ENCODE results near the gene SPI1. TPM values are rescaled to one million over a fixed set of nuclear protein-coding genes. Genes with fewer than 3 reads are reported as not detected.

SPI1 gene
- total RNA-seq, 2 donors from 2014 or later, result 0.35 to 0.55 TPM

DNA sequence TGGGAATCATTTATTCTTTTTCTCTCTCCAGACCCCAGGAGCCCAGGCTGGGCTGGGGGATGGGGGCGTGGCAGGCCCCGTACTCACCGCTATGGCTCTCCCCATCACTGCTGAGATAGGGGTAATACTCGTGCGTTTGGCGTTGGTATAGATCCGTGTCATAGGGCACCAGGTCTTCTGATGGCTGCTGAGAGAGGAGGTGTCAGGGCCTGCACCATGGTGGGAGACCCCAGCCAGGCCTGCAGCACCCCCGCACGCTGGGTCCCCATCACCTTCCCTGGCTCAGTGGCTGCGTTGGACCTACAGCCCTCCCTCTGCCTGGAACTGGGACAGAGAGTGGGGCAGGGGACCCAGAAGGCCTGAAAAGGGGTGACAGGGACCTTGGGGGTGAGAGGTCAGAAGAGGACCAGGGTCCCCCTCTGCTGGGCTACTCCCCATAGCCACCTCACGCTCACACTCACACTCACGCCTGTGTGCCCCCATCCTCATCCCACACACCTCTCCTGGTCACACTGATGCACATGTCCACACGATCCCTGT lies 2.7 kb downstream of the SPI1 start:
- peaks cover 12% of the 10 kb centered on the region for H3K4me1 Mint-ChIP-seq (ENCODE audit: low read depth)
- ATAC-seq (replicated peaks in 1 of 2) (no peak), DNase-seq (no peak)
- no peaks in the 10 kb centered on the region for H3K36me3 Mint-ChIP-seq (ENCODE audit: insufficient read depth in 2 of 2)
- H3K9me3 Mint-ChIP-seq, result no peaks in the 10 kb centered on the region
- H3K4me3 Mint-ChIP-seq, result no peak overlapping the region
- no peak overlapping the region for H3K27ac Mint-ChIP-seq
- H3K27me3 Mint-ChIP-seq (ENCODE audit: low read depth), result no peaks in the 10 kb centered on the region

DNA sequence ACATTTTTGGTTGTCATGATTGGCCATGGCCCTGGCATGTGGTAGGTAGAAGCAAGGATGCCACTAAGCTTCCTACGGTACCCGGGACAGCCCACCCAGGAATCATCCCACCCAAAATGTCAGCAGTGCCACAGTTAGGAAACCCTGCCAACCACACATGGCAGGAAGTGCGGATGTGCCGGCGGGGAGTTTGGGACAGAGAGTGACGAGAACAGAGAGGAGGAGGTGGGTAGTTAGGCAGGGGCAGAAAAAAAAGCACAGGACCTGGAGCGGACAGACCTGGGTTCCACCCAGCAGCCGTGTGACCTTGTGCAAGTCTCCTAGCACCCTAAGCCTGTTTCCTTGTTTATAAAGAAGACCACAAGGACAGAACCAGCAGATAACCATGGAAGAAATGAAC lies 3.3 kb downstream of the SPI1 start:
- Mint-ChIP-seq H3K4me3 (no peak overlapping the region), H3K9me3 (no peaks in the 10 kb centered on the region), H3K27me3 (ENCODE audit: low read depth) (no peaks in the 10 kb centered on the region), H3K27ac (no peak overlapping the region), H3K4me1 (ENCODE audit: low read depth) (peaks cover 17% of the 10 kb centered on the region), H3K36me3 (ENCODE audit: insufficient read depth in 2 of 2) (no peaks in the 10 kb centered on the region)
- no peak for DNase-seq
- no peak for ATAC-seq (replicated peaks in 1 of 2)

DNA sequence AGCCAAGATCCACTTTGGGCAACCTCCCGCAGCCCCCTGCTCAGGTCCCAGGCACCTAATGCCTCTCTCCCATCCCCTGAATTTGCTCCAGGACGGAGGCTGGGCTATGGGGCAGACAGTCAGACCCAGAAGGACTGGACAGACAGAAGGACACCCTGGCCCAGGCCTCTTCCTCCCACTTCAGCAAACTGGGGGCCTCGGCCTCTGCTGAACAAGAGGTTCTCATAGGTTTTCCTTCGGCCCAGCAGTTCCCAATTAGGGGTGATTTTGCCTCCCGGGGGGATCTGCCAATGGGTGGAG lies 3.7 kb downstream of the SPI1 start:
- Mint-ChIP-seq H3K27ac (no peak overlapping the region), H3K36me3 (ENCODE audit: insufficient read depth in 2 of 2) (no peaks in the 10 kb centered on the region), H3K4me1 (ENCODE audit: low read depth) (peaks cover 20% of the 10 kb centered on the region), H3K9me3 (no peaks in the 10 kb centered on the region), H3K4me3 (no peak overlapping the region), H3K27me3 (ENCODE audit: low read depth) (no peaks in the 10 kb centered on the region)
- ATAC-seq (replicated peaks in 1 of 2) (no peak), DNase-seq (no peak)

DNA sequence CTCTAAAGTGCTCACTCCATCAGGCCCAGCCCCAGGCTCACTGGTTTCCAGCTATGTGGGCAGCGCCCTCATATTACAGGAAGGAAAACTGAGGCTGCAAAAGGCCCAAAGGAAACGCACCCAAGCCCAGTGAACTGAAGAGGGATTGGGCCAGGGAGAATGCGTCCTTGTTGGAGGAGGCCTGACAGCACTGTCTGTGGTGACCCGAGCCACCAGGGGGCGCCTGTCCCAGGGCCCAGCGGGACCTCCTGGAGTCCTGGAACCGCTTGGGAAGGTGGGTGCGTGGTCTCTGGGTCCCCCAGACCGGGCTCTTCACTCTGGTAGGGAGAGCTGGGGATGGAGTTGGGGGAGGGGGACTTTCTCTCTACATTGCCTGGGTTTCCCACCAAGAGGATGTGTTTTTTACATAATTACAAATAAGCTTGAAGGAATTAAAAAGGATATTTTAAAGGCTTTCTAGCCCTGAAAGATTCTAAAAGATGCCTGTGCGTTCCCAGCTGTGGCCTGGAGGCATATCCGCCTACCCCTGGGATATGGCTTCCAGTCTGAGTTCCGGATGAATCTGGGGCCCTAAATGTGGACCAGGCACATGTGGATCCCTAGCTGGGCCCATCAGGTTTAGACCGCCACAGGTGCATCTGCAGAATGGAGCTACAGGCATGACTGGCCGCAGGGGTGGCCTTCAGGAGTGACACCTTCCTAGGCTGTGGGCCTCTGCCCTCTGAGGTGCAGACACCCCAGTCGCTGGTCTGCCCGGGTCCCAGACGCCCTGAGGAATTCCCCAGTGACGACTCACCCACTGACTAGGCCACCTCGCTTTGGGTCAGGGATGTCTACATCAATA lies 4.2 kb downstream of the SPI1 start:
- no peaks in the 10 kb centered on the region for H3K9me3 Mint-ChIP-seq
- peaks cover 26% of the 10 kb centered on the region for H3K4me1 Mint-ChIP-seq (ENCODE audit: low read depth)
- H3K27ac Mint-ChIP-seq, result peak overlapping the region; percentile 51
- H3K4me3 Mint-ChIP-seq, result peak overlapping the region in 1 of 2 donors; percentile 46
- H3K27me3 Mint-ChIP-seq (ENCODE audit: low read depth), result no peaks in the 10 kb centered on the region
- no peaks in the 10 kb centered on the region for H3K36me3 Mint-ChIP-seq (ENCODE audit: insufficient read depth in 2 of 2)
- ATAC-seq (replicated peaks in 1 of 2) (peak; percentile 85 to 90), DNase-seq (peak; percentile 87 to 92)

DNA sequence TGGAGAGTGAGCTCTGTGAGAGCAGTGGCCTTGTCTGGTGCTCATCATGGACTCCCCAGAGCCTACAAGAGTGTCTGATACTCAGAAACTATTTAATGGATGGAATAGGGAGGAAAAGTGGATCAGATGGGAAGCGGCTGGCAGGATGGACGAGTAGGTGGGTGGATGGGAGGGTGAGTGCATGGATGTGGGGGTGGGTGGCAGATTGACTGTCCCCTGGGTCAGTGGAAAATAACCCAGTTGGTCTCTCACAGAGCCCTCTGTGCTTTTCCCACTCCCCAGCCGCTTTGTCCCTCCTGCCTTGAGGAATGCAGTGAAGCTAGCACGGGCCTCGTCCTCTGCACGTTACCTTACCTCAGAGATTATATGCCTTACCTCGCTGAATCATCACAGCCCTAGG lies 5.9 kb downstream of the SPI1 start:
- H3K9me3 Mint-ChIP-seq, result no peaks in the 10 kb centered on the region
- H3K4me1 Mint-ChIP-seq (ENCODE audit: low read depth), result peaks cover 34% of the 10 kb centered on the region
- H3K27me3 Mint-ChIP-seq (ENCODE audit: low read depth), result no peaks in the 10 kb centered on the region
- no peak for ATAC-seq (replicated peaks in 1 of 2)
- H3K27ac Mint-ChIP-seq, result no peak overlapping the region
- H3K36me3 Mint-ChIP-seq (ENCODE audit: insufficient read depth in 2 of 2), result no peaks in the 10 kb centered on the region
- DNase-seq, result no peak
- H3K4me3 Mint-ChIP-seq, result no peak overlapping the region

DNA sequence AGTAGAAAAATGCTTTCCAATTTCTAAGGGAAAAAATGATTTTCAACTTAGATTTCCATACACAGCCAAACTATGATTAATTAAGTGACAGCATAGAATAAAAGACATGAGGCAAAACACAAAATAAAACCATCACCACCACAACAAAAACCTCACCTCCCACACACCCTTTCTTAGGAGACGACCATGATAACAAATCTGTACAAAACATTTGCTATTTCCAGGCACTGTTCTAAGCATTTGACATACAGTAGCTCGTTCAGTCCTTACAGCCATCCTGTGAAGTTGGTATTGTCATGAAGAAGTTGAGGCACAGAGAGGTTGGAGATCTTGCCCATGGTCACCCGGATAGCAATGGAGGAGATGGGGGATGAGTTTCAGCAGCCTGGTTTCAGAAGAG lies 8.7 kb downstream of the SPI1 start:
- DNase-seq (peak in 1 of 2 donors; percentile 27), ATAC-seq (replicated peaks in 1 of 2) (peak; percentile 15 to 53)
- H3K4me3 Mint-ChIP-seq, result peak overlapping the region; percentile 6 to 14
- H3K9me3 Mint-ChIP-seq, result no peaks in the 10 kb centered on the region
- no peaks in the 10 kb centered on the region for H3K36me3 Mint-ChIP-seq (ENCODE audit: insufficient read depth in 2 of 2)
- no peaks in the 10 kb centered on the region for H3K27me3 Mint-ChIP-seq (ENCODE audit: low read depth)
- peaks cover 38% of the 10 kb centered on the region for H3K4me1 Mint-ChIP-seq (ENCODE audit: low read depth)
- H3K27ac Mint-ChIP-seq, result peak overlapping the region; percentile 48

DNA sequence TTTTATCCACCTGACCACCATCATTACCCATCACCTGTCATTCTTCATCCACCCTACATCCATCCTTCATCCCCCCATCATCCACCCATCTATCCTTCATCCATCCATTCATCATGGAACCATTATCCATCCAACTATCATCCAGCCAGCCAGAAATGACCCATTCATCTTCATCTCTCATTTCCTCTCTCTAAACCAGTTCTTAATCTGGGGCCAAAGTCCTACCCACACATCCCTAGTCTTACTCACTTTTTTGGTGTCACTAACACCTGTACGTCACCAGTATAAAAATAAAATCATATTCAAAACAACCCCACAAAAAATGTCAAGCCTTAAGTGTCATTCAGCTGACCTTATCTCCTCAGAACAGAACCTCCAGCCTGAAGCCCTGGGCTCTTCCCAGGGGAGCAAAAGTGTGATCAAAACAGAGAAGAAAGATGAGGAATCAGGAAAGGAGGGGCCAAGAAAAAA lies 12.3 kb downstream of the SPI1 start:
- ATAC-seq (replicated peaks in 1 of 2) (peak in 1 of 2 donors; percentile 75), DNase-seq (no peak)
- Mint-ChIP-seq H3K4me3 (no peak overlapping the region), H3K4me1 (ENCODE audit: low read depth) (peaks cover 35% of the 10 kb centered on the region), H3K36me3 (ENCODE audit: insufficient read depth in 2 of 2) (no peaks in the 10 kb centered on the region), H3K27me3 (ENCODE audit: low read depth) (no peaks in the 10 kb centered on the region), H3K27ac (no peak overlapping the region), H3K9me3 (no peaks in the 10 kb centered on the region)

DNA sequence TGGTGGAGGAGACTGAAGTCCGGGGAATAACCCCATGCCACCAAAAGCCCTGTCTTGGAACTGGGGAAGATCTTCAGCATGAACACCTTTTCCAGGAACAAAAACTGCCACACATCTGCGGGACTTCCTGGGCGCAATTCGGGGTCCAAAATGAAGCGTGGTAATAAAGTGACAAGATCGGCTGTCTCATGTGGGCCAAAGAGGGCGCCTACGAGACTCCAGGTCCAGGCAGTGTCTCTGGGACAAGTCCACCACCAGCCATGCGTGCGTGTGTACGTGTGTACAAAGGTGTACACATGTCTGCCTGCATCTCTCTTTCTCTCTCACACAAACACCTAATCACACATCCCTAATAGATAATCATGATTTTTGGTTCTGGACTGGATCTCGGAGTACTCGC lies 16.9 kb downstream of the SPI1 start:
- H3K36me3 Mint-ChIP-seq (ENCODE audit: insufficient read depth in 2 of 2), result no peaks in the 10 kb centered on the region
- no peak overlapping the region for H3K27ac Mint-ChIP-seq
- H3K9me3 Mint-ChIP-seq, result no peaks in the 10 kb centered on the region
- peaks cover 27% of the 10 kb centered on the region for H3K4me1 Mint-ChIP-seq (ENCODE audit: low read depth)
- no peaks in the 10 kb centered on the region for H3K27me3 Mint-ChIP-seq (ENCODE audit: low read depth)
- peak overlapping the region in 1 of 2 donors; percentile 22 for H3K4me3 Mint-ChIP-seq
- DNase-seq, result no peak
- no peak for ATAC-seq (replicated peaks in 1 of 2)

DNA sequence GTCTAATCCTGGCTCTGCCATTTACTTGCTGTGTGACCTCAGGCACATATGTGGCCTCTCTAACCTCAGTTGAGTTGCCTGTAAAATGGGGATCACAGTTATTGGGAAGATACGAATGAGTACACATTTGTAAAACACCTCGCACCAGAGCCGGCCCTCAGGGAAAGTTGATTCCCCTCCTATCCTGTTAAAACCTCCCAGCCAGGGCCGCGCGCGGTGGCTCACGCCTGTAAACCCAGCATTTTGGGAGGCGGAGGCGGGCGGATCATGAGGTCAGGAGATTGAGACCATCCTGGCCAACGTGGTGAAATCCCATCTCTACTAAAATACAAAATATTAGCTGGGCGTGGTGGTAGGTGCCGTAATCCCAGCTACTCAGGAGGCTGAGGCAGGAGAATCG lies 18.0 kb downstream of the SPI1 start:
- Mint-ChIP-seq H3K36me3 (ENCODE audit: insufficient read depth in 2 of 2) (no peaks in the 10 kb centered on the region), H3K4me1 (ENCODE audit: low read depth) (peaks cover 21% of the 10 kb centered on the region), H3K9me3 (no peaks in the 10 kb centered on the region), H3K27me3 (ENCODE audit: low read depth) (no peaks in the 10 kb centered on the region), H3K27ac (no peak overlapping the region), H3K4me3 (no peak overlapping the region)
- no peak for DNase-seq
- no peak for ATAC-seq (replicated peaks in 1 of 2)

DNA sequence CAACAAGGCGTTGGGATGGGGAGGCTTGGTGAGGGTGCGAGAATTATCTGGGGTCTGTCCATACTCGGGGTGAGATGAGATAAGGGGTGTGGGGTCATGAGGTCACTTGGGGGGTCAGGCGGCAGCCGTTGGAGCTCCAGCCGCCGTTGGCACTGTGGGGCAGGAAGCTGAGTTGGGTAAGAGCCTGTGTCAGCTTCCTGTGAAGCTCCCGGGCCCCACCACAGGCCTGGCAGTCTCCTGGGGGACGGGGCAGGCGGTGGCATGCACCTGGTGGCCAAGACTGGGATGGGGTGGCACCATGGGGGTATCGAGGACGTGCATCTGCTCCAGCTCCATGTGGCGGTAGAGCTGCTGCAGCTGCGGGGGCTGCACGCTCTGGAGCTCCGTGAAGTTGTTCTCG lies 18.8 kb downstream of the SPI1 start:
- peak; percentile 11 to 17 for DNase-seq
- ATAC-seq (replicated peaks in 1 of 2), result peak in 1 of 2 donors; percentile 61

DNA sequence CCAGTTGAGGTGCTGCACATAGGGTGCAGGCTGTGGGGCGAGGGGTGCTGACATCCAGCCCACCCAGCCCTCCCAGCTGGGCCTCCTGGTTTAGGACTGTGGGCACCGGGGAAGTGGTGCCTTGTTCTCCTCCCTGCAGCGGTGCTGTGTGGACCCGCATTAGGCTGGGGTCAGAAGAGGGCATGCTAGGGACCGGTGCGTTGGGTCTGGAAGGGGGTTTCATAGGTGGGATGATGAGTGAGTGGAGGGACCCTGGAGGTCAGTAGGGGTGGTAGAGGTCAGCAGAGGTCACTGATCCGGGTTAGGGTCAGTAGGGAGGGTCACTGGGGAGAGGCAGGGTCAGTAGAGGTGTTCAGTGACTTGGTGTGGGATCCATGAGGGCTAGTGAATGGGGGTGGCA lies 19.2 kb downstream of the SPI1 start:
- H3K4me3 Mint-ChIP-seq, result no peak overlapping the region
- no peak overlapping the region for H3K27ac Mint-ChIP-seq
- ATAC-seq (replicated peaks in 1 of 2) (no peak), DNase-seq (no peak)
- no peaks in the 10 kb centered on the region for H3K36me3 Mint-ChIP-seq (ENCODE audit: insufficient read depth in 2 of 2)
- no peaks in the 10 kb centered on the region for H3K9me3 Mint-ChIP-seq
- H3K27me3 Mint-ChIP-seq (ENCODE audit: low read depth), result no peaks in the 10 kb centered on the region
- H3K4me1 Mint-ChIP-seq (ENCODE audit: low read depth), result peaks cover 21% of the 10 kb centered on the region

More for the DNA sequence above, 18.8 kb downstream of the SPI1 start:
- H3K4me3 Mint-ChIP-seq, result no peak overlapping the region
- no peaks in the 10 kb centered on the region for H3K27me3 Mint-ChIP-seq (ENCODE audit: low read depth)
- H3K27ac Mint-ChIP-seq, result no peak overlapping the region
- peaks cover 21% of the 10 kb centered on the region for H3K4me1 Mint-ChIP-seq (ENCODE audit: low read depth)
- H3K36me3 Mint-ChIP-seq (ENCODE audit: insufficient read depth in 2 of 2), result no peaks in the 10 kb centered on the region
- no peaks in the 10 kb centered on the region for H3K9me3 Mint-ChIP-seq

DNA sequence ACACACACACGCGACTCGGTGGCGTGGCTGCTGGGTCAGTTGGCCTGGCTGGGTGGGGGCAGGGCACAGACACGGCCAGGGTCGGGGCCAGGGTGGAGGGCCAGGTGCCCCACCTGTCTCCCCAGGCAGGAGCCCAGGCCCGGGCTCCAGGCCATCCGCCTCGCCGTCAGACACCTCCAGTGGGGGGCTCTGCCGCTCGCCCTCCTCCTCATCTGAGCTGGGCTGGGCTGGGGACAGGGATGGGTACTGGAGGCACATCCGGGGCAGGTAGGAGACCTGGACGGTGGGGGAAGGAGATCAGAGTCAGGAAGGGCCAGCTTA lies 19.7 kb downstream of the SPI1 start:
- no peak overlapping the region for H3K4me3 Mint-ChIP-seq
- ATAC-seq (replicated peaks in 1 of 2) (no peak), DNase-seq (no peak)
- no peaks in the 10 kb centered on the region for H3K27me3 Mint-ChIP-seq (ENCODE audit: low read depth)
- H3K4me1 Mint-ChIP-seq (ENCODE audit: low read depth), result peaks cover 21% of the 10 kb centered on the region
- no peak overlapping the region for H3K27ac Mint-ChIP-seq
- H3K9me3 Mint-ChIP-seq, result no peaks in the 10 kb centered on the region
- H3K36me3 Mint-ChIP-seq (ENCODE audit: insufficient read depth in 2 of 2), result no peaks in the 10 kb centered on the region

DNA sequence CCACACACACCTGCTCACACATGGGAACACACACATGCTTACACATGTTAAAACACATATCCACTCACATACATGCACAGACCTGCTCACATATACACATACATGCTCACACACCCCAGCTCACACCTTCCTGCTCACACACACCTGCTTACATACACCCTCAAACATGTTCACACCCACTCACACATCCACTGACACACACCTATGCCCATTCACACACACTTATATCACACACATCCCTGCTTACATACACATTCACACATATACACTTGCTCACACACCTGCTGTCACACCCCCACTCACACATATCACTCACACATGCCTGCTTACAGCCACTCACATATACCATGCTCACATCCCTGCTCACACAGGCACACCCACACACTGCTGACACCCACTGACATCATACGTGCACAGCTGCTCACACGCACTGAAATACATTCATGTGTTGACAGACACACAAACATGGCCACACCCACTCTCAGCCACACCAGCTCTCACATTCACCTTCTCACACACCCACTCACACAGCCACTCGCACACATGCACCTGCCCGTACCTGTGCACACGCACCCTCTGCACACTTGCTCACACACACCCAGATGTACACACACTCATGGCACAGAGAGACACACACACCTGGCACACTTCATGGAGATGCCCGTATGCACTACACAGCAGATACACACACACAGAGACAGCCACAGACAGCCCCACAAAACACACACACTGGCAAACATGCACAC lies 20.2 kb downstream of the SPI1 start:
- Mint-ChIP-seq H3K36me3 (ENCODE audit: insufficient read depth in 2 of 2) (no peaks in the 10 kb centered on the region), H3K27ac (no peak overlapping the region), H3K27me3 (ENCODE audit: low read depth) (no peaks in the 10 kb centered on the region), H3K9me3 (no peaks in the 10 kb centered on the region), H3K4me3 (no peak overlapping the region), H3K4me1 (ENCODE audit: low read depth) (peaks cover 21% of the 10 kb centered on the region)
- no peak for DNase-seq
- ATAC-seq (replicated peaks in 1 of 2), result no peak
